ENCODE data around the gene MRAP. TPM values are rescaled to one million over a fixed set of nuclear protein-coding genes. Genes with fewer than 3 reads are reported as not detected.
"Not testable (repeated sequence)": the region's sequence is repeated elsewhere in the genome, so short reads cannot be mapped to it uniquely, and the experiment has no call there.

The MRAP gene
- total and polyA plus RNA-seq, 12 donors = 13.4 to 769 (median 105) TPM

DNA sequence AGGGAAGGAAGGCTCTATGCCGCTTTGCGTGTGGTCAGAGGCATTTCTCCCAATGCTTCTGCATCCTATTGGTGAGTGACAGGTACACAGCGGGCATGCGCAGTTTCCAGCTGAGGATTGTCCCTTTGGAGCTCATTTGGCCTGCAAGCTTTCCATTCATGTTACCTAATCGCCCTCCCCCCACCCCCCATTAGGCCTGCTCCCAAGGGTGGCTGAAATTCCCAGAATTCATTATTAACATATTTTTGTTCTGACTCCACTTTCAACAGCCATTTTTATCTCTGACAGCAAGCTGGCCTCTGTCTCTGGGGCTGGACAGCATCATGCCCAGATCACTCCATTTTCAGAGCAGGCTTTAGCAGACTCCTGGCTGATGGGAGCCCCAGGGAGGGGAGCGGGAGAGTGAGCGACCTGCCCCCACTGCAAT is 45.4 kb upstream of the MRAP start:
- no peak for TF ChIP-seq POLR2A (IDR thresholded peaks at IDR 0.05)
- TF ChIP-seq, protein P1, sequence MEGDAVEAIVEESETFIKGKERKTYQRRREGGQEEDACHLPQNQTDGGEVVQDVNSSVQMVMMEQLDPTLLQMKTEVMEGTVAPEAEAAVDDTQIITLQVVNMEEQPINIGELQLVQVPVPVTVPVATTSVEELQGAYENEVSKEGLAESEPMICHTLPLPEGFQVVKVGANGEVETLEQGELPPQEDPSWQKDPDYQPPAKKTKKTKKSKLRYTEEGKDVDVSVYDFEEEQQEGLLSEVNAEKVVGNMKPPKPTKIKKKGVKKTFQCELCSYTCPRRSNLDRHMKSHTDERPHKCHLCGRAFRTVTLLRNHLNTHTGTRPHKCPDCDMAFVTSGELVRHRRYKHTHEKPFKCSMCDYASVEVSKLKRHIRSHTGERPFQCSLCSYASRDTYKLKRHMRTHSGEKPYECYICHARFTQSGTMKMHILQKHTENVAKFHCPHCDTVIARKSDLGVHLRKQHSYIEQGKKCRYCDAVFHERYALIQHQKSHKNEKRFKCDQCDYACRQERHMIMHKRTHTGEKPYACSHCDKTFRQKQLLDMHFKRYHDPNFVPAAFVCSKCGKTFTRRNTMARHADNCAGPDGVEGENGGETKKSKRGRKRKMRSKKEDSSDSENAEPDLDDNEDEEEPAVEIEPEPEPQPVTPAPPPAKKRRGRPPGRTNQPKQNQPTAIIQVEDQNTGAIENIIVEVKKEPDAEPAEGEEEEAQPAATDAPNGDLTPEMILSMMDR (IDR thresholded peaks at IDR 0.05) = no peak
- Histone ChIP-seq H3K27ac (peak overlapping the region in 1 of 5 donors; percentile 58), H3K4me1 (replicated peaks in 1 of 2) (peaks cover 4 to 20% of the 10 kb centered on the region in 2 donors), H3K4me3 (no peak overlapping the region), H3K36me3 (replicated peaks in 1 of 2) (no peaks in the 10 kb centered on the region), H3K27me3 (no peaks in the 10 kb centered on the region), H3K9me3 (replicated peaks in 1 of 3) (no peaks in the 10 kb centered on the region)
- DNase-seq = peak in 5 of 7 donors; percentile 21 to 62 (median 25)
- intact Hi-C loops (cut with DNase I) = loop anchor here in 1 of 2 donors (10.0 kb wide), 1 partner anchor 158 kb away; no protein-coding TSS in a partner anchor
- 65 to 75% (median 72%) methylated on average over 5 to 7 of the region's 7 CpGs for WGBS, 4 donors

DNA sequence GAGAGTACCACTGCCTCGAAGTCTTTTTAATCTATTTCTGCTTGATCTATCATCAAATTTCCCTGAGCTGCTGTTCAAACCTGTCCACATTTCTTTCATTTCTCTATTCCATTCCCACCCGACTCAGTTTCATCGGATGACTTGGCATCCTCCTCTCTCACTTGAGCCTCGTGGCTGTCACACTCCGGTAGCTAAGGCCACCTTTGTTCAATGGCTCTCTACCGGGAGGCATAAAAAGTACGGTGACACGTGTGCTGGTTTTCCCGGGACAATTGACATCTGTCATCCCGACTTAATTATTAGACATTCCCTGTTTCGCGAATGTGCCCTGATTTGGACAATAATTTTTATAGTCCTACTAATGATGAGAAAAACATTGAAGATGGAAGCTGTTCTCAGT is 42.4 kb upstream of the MRAP start:
- intact Hi-C loops (cut with DNase I) = loop anchor here (5.0 to 10.0 kb wide), 3 partner anchors 161 to 474 kb away; no protein-coding TSS in a partner anchor
- H3K9me3 ChIP-seq (replicated peaks in 1 of 3) = no peaks in the 10 kb centered on the region
- 75 to 77% (median 76%) methylated on average over 12 of the region's 12 CpGs for WGBS, 4 donors
- no peak overlapping the region for H3K4me3 ChIP-seq
- TF ChIP-seq, protein P1 (IDR thresholded peaks at IDR 0.05) = no peak
- no peak for TF ChIP-seq POLR2A (IDR thresholded peaks at IDR 0.05)
- H3K27me3 ChIP-seq = no peaks in the 10 kb centered on the region
- no peaks in the 10 kb centered on the region for H3K36me3 ChIP-seq (replicated peaks in 1 of 2)
- DNase-seq = no peak
- peak overlapping the region in 1 of 5 donors; percentile 38 for H3K27ac ChIP-seq
- peaks cover 4 to 23% of the 10 kb centered on the region in 2 donors for H3K4me1 ChIP-seq (replicated peaks in 1 of 2)

- H3K9me3 ChIP-seq (replicated peaks in 1 of 3) = no peaks in the 10 kb centered on the region
- TF ChIP-seq, protein P1 (IDR thresholded peaks at IDR 0.05) = no peak
- no peak for TF ChIP-seq POLR2A (IDR thresholded peaks at IDR 0.05)
- peak overlapping the region in 2 of 5 donors; percentile 24 to 38 for H3K27ac ChIP-seq
- H3K4me1 ChIP-seq (replicated peaks in 1 of 2) = peaks cover 4 to 23% of the 10 kb centered on the region in 2 donors
- H3K36me3 ChIP-seq (replicated peaks in 1 of 2) = no peaks in the 10 kb centered on the region
- 32 to 35% (median 33%) methylated on average over 9 of the region's 9 CpGs for whole genome bisulfite sequencing, 4 donors
- no peak overlapping the region for H3K4me3 ChIP-seq
- H3K27me3 ChIP-seq = no peaks in the 10 kb centered on the region
- intact Hi-C loops (cut with DNase I) = loop anchor here (5.0 to 10.0 kb wide), 3 partner anchors 162 to 475 kb away; no protein-coding TSS in a partner anchor
- peak; percentile 74 to 92 (median 81) for DNase-seq
Measured at GRCh38 chr21:32256873-32257620, 41.6 kb upstream of the MRAP start.

DNA sequence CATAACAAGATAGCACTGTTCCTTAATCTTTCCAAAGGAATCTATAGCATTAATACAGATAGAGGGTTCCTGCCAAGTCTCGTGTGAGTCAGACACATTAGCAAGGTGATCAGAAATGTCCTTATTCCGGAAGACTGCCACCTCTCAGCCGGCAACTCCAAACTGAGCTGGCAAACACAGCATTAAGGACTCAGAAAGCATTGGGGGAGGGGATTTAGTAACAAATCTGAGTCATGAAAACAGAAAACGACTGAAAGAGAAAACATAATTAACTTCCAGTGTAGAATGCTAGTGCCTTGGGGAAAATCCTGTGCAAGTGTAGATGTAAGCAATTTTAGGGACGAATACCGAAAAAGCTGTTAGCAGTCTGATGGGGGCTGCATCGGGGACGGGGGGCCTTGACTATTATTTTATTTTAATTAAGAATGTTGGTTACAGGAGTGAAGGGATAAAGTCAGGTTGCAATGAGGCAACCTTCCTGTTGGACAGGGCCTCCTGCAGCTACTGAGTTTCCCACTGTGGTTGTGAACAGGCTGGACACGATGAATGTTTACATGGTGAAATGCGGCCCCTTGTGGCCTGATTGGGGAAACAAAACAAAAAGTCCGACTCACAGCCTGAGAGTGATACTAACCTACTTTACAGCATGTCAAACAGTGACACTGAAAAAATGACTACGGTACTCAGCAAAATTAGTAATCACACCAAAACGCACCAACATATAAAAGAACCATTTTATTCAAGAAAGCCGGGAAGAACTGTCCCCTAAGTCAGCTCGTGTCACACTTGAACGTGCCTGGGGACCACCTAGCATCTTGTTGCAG is 40.5 kb upstream of the MRAP start:
- peaks cover 4 to 23% of the 10 kb centered on the region in 2 donors for H3K4me1 ChIP-seq (replicated peaks in 1 of 2)
- H3K9me3 ChIP-seq (replicated peaks in 1 of 3) = no peaks in the 10 kb centered on the region
- no peaks in the 10 kb centered on the region for H3K27me3 ChIP-seq
- H3K36me3 ChIP-seq (replicated peaks in 1 of 2) = no peaks in the 10 kb centered on the region
- no peak overlapping the region for H3K27ac ChIP-seq
- TF ChIP-seq, protein P1 (IDR thresholded peaks at IDR 0.05) = peak; percentile 57 to 92 (median 84)
- no peak for TF ChIP-seq POLR2A (IDR thresholded peaks at IDR 0.05)
- 32 to 41% (median 38%) methylated on average over 16 of the region's 16 CpGs for WGBS, 4 donors
- intact Hi-C loops (cut with DNase I) = loop anchor here (5.0 to 10.0 kb wide), 3 partner anchors 163 to 476 kb away; no protein-coding TSS in a partner anchor
- peak; percentile 72 to 93 (median 82) for DNase-seq
- no peak overlapping the region for H3K4me3 ChIP-seq

DNA sequence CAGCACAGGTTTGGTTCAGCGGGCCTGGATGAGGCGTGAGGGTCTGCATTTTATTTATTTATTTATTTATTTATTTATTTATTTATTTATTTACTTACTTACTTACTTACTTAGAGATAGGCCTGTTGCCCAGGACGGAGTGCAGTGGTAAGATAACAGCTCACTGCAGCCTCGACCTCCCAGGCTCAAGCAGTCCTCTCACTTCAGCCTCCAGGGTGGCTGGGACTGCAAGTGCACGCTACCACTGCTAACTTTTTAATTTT is 39.9 kb upstream of the MRAP start:
- H3K9me3 ChIP-seq (replicated peaks in 1 of 3); H3K4me3 ChIP-seq; H3K27me3 ChIP-seq; H3K27ac ChIP-seq; H3K36me3 ChIP-seq (replicated peaks in 1 of 2): not testable (repeated sequence)
- intact Hi-C loops (cut with DNase I) = loop anchor here (5.0 to 10.0 kb wide), 3 partner anchors 164 to 476 kb away; no protein-coding TSS in a partner anchor
- WGBS, 4 donors = 73 to 82% (median 78%) methylated on average over 5 of the region's 5 CpGs
- peak in 1 of 7 donors; percentile 26 for DNase-seq
- H3K4me1 ChIP-seq (replicated peaks in 1 of 2) = peaks cover 4 to 23% of the 10 kb centered on the region in 2 donors

Data from adrenal gland (tissue), 12 donors.